ENCODE data around the gene KRTAP10-1. TPM values are rescaled to one million over a fixed set of nuclear protein-coding genes. Genes with fewer than 3 reads are reported as not detected.

Gene KRTAP10-1
- total RNA-seq, 1 experiment from 2014 or later, result not detected

- Mint-ChIP-seq H3K36me3 (ENCODE audit: insufficient read depth, unreplicated experiment) (no peaks in the 10 kb centered on the region), H3K4me1 (ENCODE audit: insufficient read depth, unreplicated experiment) (no peaks in the 10 kb centered on the region), H3K27ac (ENCODE audit: low read depth, unreplicated experiment) (no peak overlapping the region), H3K4me3 (ENCODE audit: unreplicated experiment) (no peak overlapping the region), H3K9me3 (ENCODE audit: unreplicated experiment) (no peaks in the 10 kb centered on the region), H3K27me3 (ENCODE audit: insufficient read depth, unreplicated experiment) (peaks cover 16% of the 10 kb centered on the region)
- POLR2A ChIA-PET, result no interaction called here
- no TSS peak for BruUV-seq (replicated peaks)
- TF ChIP-seq CTCF (IDR thresholded peaks at IDR 0.05; ENCODE audit: unreplicated experiment), result no peak
- intact Hi-C loops (cut with micrococcal nuclease), result no loop called here
- CTCF ChIA-PET, result interaction anchor here (2.0 kb wide), 1 partner anchor 10 kb away, joined by 5 read pairs; no protein-coding TSS in a partner anchor
- DNase-seq (ENCODE audit: unreplicated experiment), result no peak
Measured at GRCh38 chr21:44520326-44521300, 19.4 kb downstream of the KRTAP10-1 start.

- H3K36me3 Mint-ChIP-seq (ENCODE audit: insufficient read depth, unreplicated experiment), result no peaks in the 10 kb centered on the region
- DNase-seq (ENCODE audit: unreplicated experiment), result no peak
- H3K27me3 Mint-ChIP-seq (ENCODE audit: insufficient read depth, unreplicated experiment), result peaks cover 16% of the 10 kb centered on the region
- no peak for TF ChIP-seq CTCF (IDR thresholded peaks at IDR 0.05; ENCODE audit: unreplicated experiment)
- no TSS peak for BruUV-seq (replicated peaks)
- no peaks in the 10 kb centered on the region for H3K9me3 Mint-ChIP-seq (ENCODE audit: unreplicated experiment)
- POLR2A ChIA-PET, result no interaction called here
- no peak overlapping the region for H3K27ac Mint-ChIP-seq (ENCODE audit: low read depth, unreplicated experiment)
- intact Hi-C loops (cut with micrococcal nuclease), result no loop called here
- H3K4me1 Mint-ChIP-seq (ENCODE audit: insufficient read depth, unreplicated experiment), result no peaks in the 10 kb centered on the region
- no peak overlapping the region for H3K4me3 Mint-ChIP-seq (ENCODE audit: unreplicated experiment)
- CTCF ChIA-PET, result interaction anchor here (1.2 to 2.0 kb wide), 2 partner anchors 9 to 274 kb away, joined by 4 to 5 read pairs; no protein-coding TSS in a partner anchor
Measured at GRCh38 chr21:44519346-44520325, 20.4 kb downstream of the KRTAP10-1 start.

GRCh38 chr21:44518686-44519085 is 21.3 kb downstream of the KRTAP10-1 start:
- no peaks in the 10 kb centered on the region for H3K9me3 Mint-ChIP-seq (ENCODE audit: unreplicated experiment)
- no peak overlapping the region for H3K4me3 Mint-ChIP-seq (ENCODE audit: unreplicated experiment)
- intact Hi-C loops (cut with micrococcal nuclease), result no loop called here
- no peak for DNase-seq (ENCODE audit: unreplicated experiment)
- H3K36me3 Mint-ChIP-seq (ENCODE audit: insufficient read depth, unreplicated experiment), result no peaks in the 10 kb centered on the region
- H3K4me1 Mint-ChIP-seq (ENCODE audit: insufficient read depth, unreplicated experiment), result no peaks in the 10 kb centered on the region
- ChIA-PET CTCF (interaction anchor here (1.2 to 2.0 kb wide), 2 partner anchors 8 to 275 kb away, joined by 4 to 5 read pairs; no protein-coding TSS in a partner anchor), POLR2A (no interaction called here)
- no TSS peak for BruUV-seq (replicated peaks)
- peaks cover 16% of the 10 kb centered on the region for H3K27me3 Mint-ChIP-seq (ENCODE audit: insufficient read depth, unreplicated experiment)
- no peak for TF ChIP-seq CTCF (IDR thresholded peaks at IDR 0.05; ENCODE audit: unreplicated experiment)
- H3K27ac Mint-ChIP-seq (ENCODE audit: low read depth, unreplicated experiment), result no peak overlapping the region

Measured in MCF 10A (cell line).